D721Med (cell line): ENCODE measurements around the gene TAF1.
"Not testable (repeated sequence)": the region's sequence is repeated elsewhere in the genome, so short reads cannot be mapped to it uniquely, and the experiment has no call there.

Source experiments
- DNase-seq: peaks from one replicate; pipeline ENCODE4 v3.0.0; 2011; ENCODE audit warnings: low spot score; ENCODE audit not compliant: insufficient read length
- FAIRE-seq: peaks from 2 replicates; lab custom pipeline; 2011; peaks lifted over from hg19 to GRCh38; lab: Jason Lieb, UNC
- TF ChIP-seq, protein P1 (sequence below): IDR thresholded peaks from 2 replicates; pipeline ENCODE4 v1.5.1; 2012; ENCODE audit warnings: mild to moderate bottlenecking, control low read depth; ENCODE audit not compliant: insufficient read depth; ENCODE audit errors: missing control alignments

The TAF1 gene

DNA sequence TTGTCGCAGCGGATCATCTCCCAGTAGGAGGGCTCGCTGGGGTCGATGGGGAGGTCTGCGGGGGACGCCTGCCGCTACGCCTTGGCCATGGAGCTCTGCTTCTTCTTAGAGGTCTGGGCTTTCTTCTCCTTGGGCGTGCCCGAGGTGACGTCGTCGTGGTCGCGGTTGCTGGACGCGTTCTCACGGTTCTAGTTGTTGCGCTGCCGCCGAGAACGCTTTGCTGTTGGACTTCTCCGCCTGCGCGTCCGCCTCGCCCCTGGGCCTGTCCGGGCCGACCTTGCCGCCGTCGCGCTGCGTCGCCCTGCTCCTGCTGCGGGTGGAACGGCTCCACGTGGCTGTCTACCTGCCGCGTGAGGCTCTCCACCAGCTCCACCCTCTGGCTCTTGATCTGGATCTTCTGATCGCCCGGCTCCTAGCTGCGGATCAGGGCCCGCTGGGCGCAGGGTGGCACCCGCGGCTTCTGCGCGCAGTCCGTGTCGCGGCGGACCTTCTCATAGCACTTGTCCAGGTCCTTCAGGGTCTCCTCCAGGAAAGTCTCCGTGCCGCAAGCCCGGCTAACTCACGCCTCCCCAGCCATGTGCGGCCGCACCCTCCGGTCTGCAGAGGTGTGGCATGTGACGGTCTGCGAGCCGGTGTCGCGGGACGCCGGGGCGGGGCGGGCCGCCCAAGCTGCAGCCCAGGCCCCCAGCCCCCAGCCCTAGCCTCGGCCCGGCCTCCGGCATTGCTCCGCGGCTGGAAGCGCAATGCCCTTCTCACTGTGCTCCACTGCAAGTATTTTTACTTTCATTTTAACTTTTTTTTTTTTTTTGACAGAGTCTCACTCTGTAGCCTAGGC lies 126.3 kb downstream of the TAF1 start:
- DNase-seq (no peak), FAIRE-seq (no peak)

DNA sequence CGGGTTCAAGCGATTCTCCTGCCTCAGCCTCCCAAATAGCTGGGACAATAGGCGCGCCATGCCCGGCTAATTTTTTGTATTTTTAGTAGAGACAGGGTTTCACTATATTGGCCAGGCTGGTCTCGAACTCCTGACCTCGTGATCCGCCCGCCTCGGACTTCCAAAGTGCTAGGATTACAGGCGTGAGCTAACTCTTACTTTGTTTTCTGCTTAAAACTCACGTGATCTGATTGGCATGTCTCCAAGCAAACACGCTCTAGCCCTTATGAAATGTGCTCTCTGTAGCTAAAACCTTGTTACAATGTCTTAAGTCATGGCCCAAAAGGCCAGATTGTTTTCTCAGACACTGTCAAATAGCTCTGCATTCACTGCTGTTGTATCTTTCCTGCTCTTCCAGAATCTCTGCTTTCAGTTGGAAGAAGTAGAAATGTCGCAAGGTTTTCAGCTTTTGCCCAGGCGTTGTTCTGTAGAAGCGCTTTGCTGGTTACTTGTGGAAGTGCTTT lies 127.0 kb downstream of the TAF1 start:
- DNase-seq: no peak

More for the DNA sequence above, 126.3 kb downstream of the TAF1 start:
- TF ChIP-seq, protein P1, sequence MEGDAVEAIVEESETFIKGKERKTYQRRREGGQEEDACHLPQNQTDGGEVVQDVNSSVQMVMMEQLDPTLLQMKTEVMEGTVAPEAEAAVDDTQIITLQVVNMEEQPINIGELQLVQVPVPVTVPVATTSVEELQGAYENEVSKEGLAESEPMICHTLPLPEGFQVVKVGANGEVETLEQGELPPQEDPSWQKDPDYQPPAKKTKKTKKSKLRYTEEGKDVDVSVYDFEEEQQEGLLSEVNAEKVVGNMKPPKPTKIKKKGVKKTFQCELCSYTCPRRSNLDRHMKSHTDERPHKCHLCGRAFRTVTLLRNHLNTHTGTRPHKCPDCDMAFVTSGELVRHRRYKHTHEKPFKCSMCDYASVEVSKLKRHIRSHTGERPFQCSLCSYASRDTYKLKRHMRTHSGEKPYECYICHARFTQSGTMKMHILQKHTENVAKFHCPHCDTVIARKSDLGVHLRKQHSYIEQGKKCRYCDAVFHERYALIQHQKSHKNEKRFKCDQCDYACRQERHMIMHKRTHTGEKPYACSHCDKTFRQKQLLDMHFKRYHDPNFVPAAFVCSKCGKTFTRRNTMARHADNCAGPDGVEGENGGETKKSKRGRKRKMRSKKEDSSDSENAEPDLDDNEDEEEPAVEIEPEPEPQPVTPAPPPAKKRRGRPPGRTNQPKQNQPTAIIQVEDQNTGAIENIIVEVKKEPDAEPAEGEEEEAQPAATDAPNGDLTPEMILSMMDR: no peak

DNA sequence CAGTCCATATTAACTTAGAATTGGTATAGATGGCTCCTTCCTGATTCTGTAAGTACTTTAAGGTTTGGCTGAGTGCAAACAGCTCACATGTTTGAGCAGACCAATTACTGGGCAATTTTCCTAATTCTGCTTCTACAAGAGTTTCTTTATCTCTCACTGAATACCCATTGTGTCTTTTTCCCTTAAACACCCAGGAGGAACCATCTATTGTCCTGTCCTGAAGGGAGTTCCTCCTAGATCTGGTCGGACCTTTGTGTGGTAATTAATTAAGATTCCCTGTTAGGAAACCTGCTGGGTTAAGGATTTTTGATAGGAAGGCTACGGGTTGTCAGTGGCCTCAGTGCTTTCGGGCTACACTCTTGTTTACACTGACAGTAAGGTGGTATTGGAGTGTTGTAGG lies 129.8 kb downstream of the TAF1 start:
- DNase-seq, FAIRE-seq: not testable (repeated sequence)

More for the DNA sequence above, 127.0 kb downstream of the TAF1 start:
- TF ChIP-seq, protein P1: no peak
- no peak for FAIRE-seq

DNA sequence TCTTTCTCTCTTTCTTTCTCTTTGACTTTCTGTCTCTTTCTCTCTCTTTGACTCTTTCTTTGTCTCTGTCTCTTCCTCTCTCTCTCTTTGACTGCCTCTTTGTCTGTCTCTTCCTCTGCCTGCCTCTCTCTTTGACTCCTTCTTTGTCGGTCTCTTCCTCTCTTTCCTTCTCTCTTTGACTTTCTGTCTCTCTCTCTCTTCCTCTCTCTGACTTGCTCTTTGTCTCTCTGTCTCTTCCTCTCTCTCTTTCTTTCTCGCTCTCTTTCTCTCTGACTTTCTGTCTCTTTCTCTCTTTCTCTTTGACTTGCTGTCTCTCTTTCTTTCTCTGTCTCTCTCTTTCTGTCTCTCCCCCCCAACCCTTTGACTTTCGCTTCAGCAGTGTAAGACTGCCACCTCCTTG lies 130.3 kb downstream of the TAF1 start:
- TF ChIP-seq, protein P1: no peak
- DNase-seq (no peak), FAIRE-seq (no peak)

DNA sequence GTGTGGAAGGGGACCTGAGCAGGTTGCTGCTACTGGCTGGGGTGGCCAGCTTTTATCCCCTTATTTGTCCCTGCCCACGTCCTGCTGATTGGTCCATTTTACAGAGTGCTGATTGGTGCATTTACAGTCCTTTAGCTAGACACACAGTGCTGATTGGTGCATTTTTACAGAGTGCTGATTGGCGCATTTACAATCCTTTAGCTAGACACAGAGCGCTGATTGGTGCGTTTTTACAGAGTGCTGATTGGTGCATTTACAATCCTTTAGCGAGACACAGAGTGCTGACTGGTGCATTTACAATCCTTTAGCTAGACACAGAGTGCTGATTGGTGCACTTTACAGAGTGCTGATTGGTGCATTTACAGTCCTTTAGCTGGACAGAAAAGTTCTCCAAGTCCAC lies 135.9 kb downstream of the TAF1 start:
- not testable (repeated sequence) for DNase-seq, FAIRE-seq

DNA sequence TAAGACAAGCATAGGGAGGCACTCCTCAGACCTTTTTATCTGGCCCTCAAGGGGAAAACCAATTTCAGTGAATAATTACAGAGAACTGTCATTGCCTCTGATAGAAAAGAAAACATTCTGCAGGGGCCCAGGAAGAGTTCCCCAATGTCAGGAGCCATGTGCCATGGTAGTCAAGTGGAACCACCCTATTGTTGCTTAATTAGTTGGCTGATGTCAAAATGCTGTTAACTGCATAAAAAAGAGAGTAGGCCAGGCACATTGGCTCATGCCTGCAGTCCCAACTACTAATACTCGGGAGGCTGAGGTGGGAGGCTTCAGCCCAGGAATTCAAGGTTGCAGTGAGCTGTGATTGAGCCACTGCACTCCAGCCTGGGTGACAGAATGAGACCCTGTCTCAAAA lies 138.2 kb downstream of the TAF1 start:
- FAIRE-seq (no peak), DNase-seq (no peak)
- TF ChIP-seq, protein P1: no peak

DNA sequence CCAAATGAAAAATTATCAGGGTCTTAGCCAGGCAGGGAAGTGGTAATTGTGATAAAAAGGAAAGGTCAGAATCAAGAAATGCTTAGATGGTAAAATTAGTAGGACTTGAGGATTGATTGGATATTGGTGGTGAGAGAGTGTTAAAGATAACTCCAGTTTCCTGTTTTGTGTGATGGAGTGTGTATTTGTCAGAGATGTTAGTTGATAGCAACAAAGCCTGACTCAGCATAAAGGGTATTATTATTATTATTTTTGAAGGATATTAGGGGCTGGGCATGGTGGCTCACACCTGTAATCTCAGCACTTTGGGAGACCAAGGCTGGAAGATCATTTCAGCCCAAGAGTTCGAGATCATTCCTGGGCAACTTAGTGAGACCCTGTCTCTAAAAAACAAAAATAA lies 143.1 kb downstream of the TAF1 start:
- FAIRE-seq: no peak
- no peak for DNase-seq
- TF ChIP-seq, protein P1: no peak

DNA sequence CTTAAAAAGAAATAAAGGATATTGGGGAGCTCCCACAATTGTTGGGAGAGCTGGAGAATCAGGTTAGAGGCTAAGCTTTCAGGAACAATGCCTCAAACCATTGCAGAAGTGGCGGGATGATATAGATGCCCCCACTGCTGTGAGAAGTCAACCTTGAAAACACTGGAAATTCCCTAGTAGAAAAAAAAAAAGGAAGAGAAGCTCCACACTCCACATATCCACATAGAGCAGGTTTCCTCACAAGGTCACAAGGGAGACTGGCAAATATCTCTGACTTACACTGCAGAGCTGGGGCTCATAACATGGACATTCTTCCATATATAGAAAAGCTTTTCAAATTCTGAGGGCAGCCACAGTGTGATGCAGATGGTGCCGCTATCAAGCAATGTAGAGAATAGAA lies 144.0 kb downstream of the TAF1 start:
- DNase-seq (no peak), FAIRE-seq (no peak)
- TF ChIP-seq, protein P1: no peak

DNA sequence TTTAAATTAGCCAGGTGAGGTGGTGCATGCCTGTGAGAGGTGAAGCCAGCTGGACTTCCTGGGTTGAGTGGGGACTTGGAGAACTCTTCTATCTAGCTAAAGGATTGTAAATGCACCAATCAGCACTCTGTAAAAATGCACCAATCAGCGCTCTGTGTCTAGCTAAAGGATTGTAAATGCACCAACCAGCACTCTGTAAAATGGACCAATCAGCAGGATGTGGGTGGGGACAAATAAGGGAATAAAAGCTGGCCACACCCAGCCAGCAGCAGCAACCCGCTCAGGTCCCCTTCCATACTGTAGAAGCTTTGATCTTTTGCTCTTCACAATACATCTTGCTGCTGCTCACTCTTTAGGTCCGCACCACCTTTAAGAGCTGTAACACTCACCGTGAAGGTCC lies 147.6 kb downstream of the TAF1 start:
- DNase-seq, FAIRE-seq: not testable (repeated sequence)
